ENCODE measurements around the gene GRIN2A. TPM values are rescaled to one million over a fixed set of nuclear protein-coding genes. Genes with fewer than 3 reads are reported as not detected.

GRIN2A gene
- polyA plus RNA-seq, 1 donor from 2014 or later, result 0.11 TPM

- no peak for TF ChIP-seq POLR2AphosphoS5 (IDR thresholded peaks at IDR 0.05)
- TF ChIP-seq TAF1 (IDR thresholded peaks at IDR 0.05; ENCODE audit: low read depth), result no peak
- TF ChIP-seq, protein P1, sequence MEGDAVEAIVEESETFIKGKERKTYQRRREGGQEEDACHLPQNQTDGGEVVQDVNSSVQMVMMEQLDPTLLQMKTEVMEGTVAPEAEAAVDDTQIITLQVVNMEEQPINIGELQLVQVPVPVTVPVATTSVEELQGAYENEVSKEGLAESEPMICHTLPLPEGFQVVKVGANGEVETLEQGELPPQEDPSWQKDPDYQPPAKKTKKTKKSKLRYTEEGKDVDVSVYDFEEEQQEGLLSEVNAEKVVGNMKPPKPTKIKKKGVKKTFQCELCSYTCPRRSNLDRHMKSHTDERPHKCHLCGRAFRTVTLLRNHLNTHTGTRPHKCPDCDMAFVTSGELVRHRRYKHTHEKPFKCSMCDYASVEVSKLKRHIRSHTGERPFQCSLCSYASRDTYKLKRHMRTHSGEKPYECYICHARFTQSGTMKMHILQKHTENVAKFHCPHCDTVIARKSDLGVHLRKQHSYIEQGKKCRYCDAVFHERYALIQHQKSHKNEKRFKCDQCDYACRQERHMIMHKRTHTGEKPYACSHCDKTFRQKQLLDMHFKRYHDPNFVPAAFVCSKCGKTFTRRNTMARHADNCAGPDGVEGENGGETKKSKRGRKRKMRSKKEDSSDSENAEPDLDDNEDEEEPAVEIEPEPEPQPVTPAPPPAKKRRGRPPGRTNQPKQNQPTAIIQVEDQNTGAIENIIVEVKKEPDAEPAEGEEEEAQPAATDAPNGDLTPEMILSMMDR (IDR thresholded peaks at IDR 0.05; ENCODE audit: poor library complexity, severe bottlenecking), result no peak
- TF ChIP-seq SMC3 (conservative IDR thresholded peaks at IDR 0.05; ENCODE audit: poor library complexity), result no peak
- no peak for TF ChIP-seq REST (IDR thresholded peaks at IDR 0.05; ENCODE audit: borderline replicate concordance)
- no peak for TF ChIP-seq MXI1 (conservative IDR thresholded peaks at IDR 0.05; ENCODE audit: poor library complexity, severe bottlenecking)
- TF ChIP-seq EZH2 (IDR thresholded peaks at IDR 0.05; ENCODE audit: borderline replicate concordance, insufficient read depth, low read length, poor library complexity, severe bottlenecking), result no peak
- TF ChIP-seq EP300 (conservative IDR thresholded peaks at IDR 0.05; ENCODE audit: poor library complexity, severe bottlenecking), result no peak
- Histone ChIP-seq H3K27ac (ENCODE audit: low read length) (no peak overlapping the region), H4K20me1 (ENCODE audit: insufficient read depth) (no peaks in the 10 kb centered on the region), H3F3A (ENCODE audit: insufficient read depth, low read length, poor library complexity, severe bottlenecking) (no peaks in the 10 kb centered on the region), H3K9me2 (ENCODE audit: insufficient read depth, low read length) (no peaks in the 10 kb centered on the region), H3K79me2 (replicated peaks; ENCODE audit: insufficient read depth, low read length) (no peaks in the 10 kb centered on the region), H3K9ac (ENCODE audit: low read length) (no peak overlapping the region), H3K4me3 (ENCODE audit: low read length) (no peak overlapping the region), H3K4me2 (ENCODE audit: low read length) (no peak overlapping the region), H3K27me3 (ENCODE audit: insufficient read depth, low read depth, low read length) (no peaks in the 10 kb centered on the region), H3K36me3 (ENCODE audit: insufficient read depth, low read length) (no peaks in the 10 kb centered on the region), H3K9me3 (ENCODE audit: low read length) (no peaks in the 10 kb centered on the region), H2AFZ (ENCODE audit: low read depth, low read length) (no peak overlapping the region)
Measured at GRCh38 chr16:9798474-9798873, 383.8 kb downstream of the GRIN2A start.

DNA sequence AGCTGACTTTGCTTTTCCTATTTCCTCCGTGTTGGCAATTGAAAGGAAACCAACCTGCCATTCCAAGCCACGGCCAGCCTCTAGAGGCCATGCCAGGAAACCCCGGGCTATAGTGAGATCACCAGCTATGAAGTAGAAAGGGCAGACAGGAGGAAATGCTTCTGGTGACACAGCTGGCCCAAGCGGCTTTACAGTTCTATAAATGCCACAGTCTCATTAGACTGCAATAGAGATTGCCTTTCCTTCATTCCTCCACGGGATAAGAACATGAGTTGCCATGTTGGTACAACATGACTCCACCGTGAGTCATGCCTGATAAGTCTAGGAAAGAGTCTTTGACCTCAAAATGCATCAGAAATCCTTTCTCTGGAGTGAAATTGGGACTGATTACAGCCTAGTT, 384.9 kb downstream of the GRIN2A start:
- Histone ChIP-seq H3K9me3 (ENCODE audit: low read length) (no peaks in the 10 kb centered on the region), H3K27ac (ENCODE audit: low read length) (no peak overlapping the region), H3K9me2 (ENCODE audit: insufficient read depth, low read length) (no peaks in the 10 kb centered on the region), H3K4me3 (ENCODE audit: low read length) (no peak overlapping the region), H3K27me3 (ENCODE audit: insufficient read depth, low read depth, low read length) (no peaks in the 10 kb centered on the region), H3F3A (ENCODE audit: insufficient read depth, low read length, poor library complexity, severe bottlenecking) (no peaks in the 10 kb centered on the region), H3K79me2 (replicated peaks; ENCODE audit: insufficient read depth, low read length) (no peaks in the 10 kb centered on the region), H2AFZ (ENCODE audit: low read depth, low read length) (no peak overlapping the region), H3K9ac (ENCODE audit: low read length) (no peak overlapping the region), H3K4me2 (ENCODE audit: low read length) (no peak overlapping the region), H4K20me1 (ENCODE audit: insufficient read depth) (no peaks in the 10 kb centered on the region), H3K36me3 (ENCODE audit: insufficient read depth, low read length) (no peaks in the 10 kb centered on the region)
- no peak for TF ChIP-seq MXI1 (conservative IDR thresholded peaks at IDR 0.05; ENCODE audit: poor library complexity, severe bottlenecking)
- no peak for TF ChIP-seq POLR2AphosphoS5 (IDR thresholded peaks at IDR 0.05)
- TF ChIP-seq TAF1 (IDR thresholded peaks at IDR 0.05; ENCODE audit: low read depth), result no peak
- TF ChIP-seq RAD21 (conservative IDR thresholded peaks at IDR 0.05), result no peak
- no peak for TF ChIP-seq REST (IDR thresholded peaks at IDR 0.05; ENCODE audit: borderline replicate concordance)
- TF ChIP-seq SMC3 (conservative IDR thresholded peaks at IDR 0.05; ENCODE audit: poor library complexity), result no peak
- TF ChIP-seq, protein P1 (IDR thresholded peaks at IDR 0.05; ENCODE audit: poor library complexity, severe bottlenecking), result no peak
- TF ChIP-seq EP300 (conservative IDR thresholded peaks at IDR 0.05; ENCODE audit: poor library complexity, severe bottlenecking), result no peak
- TF ChIP-seq EZH2 (IDR thresholded peaks at IDR 0.05; ENCODE audit: borderline replicate concordance, insufficient read depth, low read length, poor library complexity, severe bottlenecking), result no peak
